ENCODE measurements around the gene NSG1.

- TF ChIP-seq CTCF (IDR thresholded peaks at IDR 0.05) (no peak), POLR2A (IDR thresholded peaks at IDR 0.05) (no peak), POLR2AphosphoS5 (IDR thresholded peaks at IDR 0.05) (no peak)
These were observed 34.5 kb downstream of the NSG1 start for GRCh38 chr4:4421356-4421755.

All from gastroesophageal sphincter (tissue), 3 donors.